Effector memory CD8-positive, alpha-beta T cell (primary cell): ENCODE data around the gene KCNJ5.

ENCODE experiments used
- ATAC-seq: fragments of 150-1000 bp; cut with Tn5 transposase; replicated peaks from 2 replicates; pipeline ENCODE4 v1.10.0; 2021; ENCODE audit warnings: mild to moderate bottlenecking, moderate library complexity
- DNase-seq, 3 experiments: peaks; one replicate each; pipeline ENCODE4 v3.0.0; 2021
- H3K27ac Mint-ChIP-seq, 2 donors: one replicate each; pipeline ENCODE4 v1.8.0; 2022; ENCODE audit warnings: mild to moderate bottlenecking in 2 of 2, mixed read lengths in 2 of 2, moderate library complexity in 2 of 2
- H3K27me3 Mint-ChIP-seq, 2 donors: one replicate each; pipeline ENCODE4 v1.8.0; 2022; ENCODE audit warnings: mixed read lengths in 2 of 2
- H3K36me3 Mint-ChIP-seq: one replicate; pipeline ENCODE4 v1.8.0; 2022; ENCODE audit warnings: mild to moderate bottlenecking, moderate library complexity, mixed read lengths; ENCODE audit not compliant: insufficient read depth
- H3K4me1 Mint-ChIP-seq, 2 donors: one replicate each; pipeline ENCODE4 v1.8.0; 2022; ENCODE audit warnings: low read depth in 2 of 2, mixed read lengths in 2 of 2
- H3K4me3 Mint-ChIP-seq, 2 donors: one replicate each; pipeline ENCODE4 v1.8.0; 2022; ENCODE audit warnings: mild to moderate bottlenecking in 2 of 2, mixed read lengths in 2 of 2, moderate library complexity in 2 of 2
- H3K9me3 Mint-ChIP-seq, 2 donors: one replicate each; pipeline ENCODE4 v1.8.0; 2022; ENCODE audit warnings: mixed read lengths in 2 of 2

KCNJ5 gene

DNA sequence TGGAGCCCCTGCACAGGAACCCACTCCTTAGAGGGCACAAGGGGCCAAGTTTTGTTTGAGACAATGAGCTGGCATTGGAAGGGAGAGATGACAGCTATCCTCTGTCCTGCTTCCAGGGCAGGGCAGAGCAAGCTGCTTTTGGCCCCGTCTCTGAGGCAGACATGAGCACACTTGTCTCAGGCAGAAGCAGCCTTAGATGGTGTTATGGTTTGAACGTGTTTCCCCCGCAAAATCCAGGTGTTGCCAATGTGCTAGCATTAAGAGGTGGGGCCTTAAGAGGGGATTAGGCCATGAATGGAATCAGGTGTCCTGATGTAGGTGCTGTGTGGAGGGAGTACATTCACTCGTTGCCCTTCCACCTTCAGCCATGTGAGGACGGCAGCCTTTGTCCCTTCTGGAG is 49.0 kb downstream of the KCNJ5 start:
- Mint-ChIP-seq H3K4me3 (no peak overlapping the region), H3K36me3 (no peaks in the 10 kb centered on the region), H3K27me3 (peaks cover 30 to 77% of the 10 kb centered on the region in 2 donors), H3K4me1 (peaks cover 0 to 2% of the 10 kb centered on the region in 2 donors), H3K9me3 (no peaks in the 10 kb centered on the region), H3K27ac (no peak overlapping the region)
- DNase-seq (no peak), ATAC-seq (no peak)

DNA sequence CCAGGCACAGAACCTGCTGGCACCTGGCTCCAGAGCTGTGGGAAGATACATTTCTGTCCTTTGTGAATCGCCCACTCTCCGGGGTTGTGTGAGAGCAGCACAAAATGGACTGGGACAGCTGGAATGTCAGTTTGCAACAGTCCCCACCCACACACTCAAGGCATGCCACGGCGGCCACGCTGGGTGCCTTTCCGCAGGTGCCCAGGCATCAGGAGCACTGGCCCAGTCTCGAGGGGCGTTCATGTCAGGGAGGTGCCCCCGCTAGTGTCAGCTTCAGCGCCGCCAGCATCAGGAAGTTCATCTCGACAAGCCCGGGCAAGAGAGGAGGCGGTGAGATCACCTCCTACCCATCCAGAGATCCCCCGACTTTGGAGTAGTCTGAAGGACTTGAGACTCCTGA is 49.4 kb downstream of the KCNJ5 start:
- no peaks in the 10 kb centered on the region for H3K36me3 Mint-ChIP-seq
- H3K27ac Mint-ChIP-seq, result no peak overlapping the region
- H3K9me3 Mint-ChIP-seq, result no peaks in the 10 kb centered on the region
- no peak overlapping the region for H3K4me3 Mint-ChIP-seq
- ATAC-seq, result no peak
- H3K4me1 Mint-ChIP-seq, result peaks cover 0 to 2% of the 10 kb centered on the region in 2 donors
- no peak for DNase-seq
- peaks cover 34 to 81% of the 10 kb centered on the region in 2 donors for H3K27me3 Mint-ChIP-seq

DNA sequence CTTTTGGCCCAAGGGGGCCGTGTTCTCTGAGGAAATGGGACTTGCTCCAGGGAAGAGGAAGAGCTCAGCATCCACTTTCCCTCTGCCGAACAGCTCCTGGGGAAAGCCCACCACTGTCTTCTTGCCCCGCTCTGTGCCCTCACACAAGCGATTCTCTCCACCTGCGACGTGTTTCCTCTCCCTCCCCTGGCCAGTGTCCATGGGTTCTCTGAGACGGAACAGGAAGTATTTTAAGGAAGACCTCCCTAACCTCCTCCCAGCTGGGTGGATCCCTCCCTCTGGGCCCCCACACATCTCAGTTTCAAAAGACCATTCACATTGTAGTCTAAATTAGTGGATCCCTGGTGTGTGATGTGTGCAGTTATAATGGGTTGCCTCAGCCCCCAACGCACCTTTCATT is 50.0 kb downstream of the KCNJ5 start:
- Mint-ChIP-seq H3K36me3 (no peaks in the 10 kb centered on the region), H3K27ac (no peak overlapping the region), H3K4me1 (peaks cover 0 to 2% of the 10 kb centered on the region in 2 donors), H3K4me3 (no peak overlapping the region), H3K27me3 (peaks cover 40 to 86% of the 10 kb centered on the region in 2 donors), H3K9me3 (no peaks in the 10 kb centered on the region)
- DNase-seq (no peak), ATAC-seq (no peak)

DNA sequence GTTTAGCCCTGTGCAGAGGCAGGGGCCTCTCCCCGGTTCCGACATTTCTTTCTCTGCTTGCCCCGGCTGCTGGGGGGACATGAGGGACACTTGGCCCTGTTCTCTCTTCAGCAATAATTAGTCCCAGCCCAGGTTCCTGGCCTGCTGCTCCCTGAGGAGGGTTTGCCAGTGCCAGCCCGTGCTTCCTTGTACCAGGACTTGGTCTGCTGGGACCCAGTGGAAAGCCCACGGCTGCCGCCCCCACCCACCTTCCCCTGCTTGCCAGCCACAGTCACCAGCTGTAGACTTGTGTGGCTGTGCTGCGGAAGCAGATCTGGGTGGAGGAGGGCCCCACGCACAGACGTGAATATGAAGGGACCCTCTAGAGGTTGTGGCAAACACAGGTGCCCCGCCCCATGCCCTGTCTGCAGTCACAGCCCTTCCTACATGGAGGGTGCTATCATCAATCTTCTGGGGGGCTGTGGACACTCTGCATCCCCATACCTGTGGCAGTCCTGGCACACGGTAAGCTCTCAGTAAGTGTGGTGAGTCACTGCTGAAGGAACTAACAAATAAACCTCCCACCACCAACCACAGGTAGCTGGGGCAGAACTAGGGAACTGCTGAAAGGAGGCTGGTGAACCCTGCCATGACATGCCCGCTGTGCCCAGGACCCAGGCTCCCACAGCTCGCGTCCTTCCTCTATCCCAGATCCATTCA is 50.6 kb downstream of the KCNJ5 start:
- ATAC-seq (no peak), DNase-seq (no peak)
- H3K4me1 Mint-ChIP-seq, result peaks cover 0 to 2% of the 10 kb centered on the region in 2 donors
- peaks cover 46 to 93% of the 10 kb centered on the region in 2 donors for H3K27me3 Mint-ChIP-seq
- H3K9me3 Mint-ChIP-seq, result no peaks in the 10 kb centered on the region
- no peak overlapping the region for H3K4me3 Mint-ChIP-seq
- H3K27ac Mint-ChIP-seq, result no peak overlapping the region
- H3K36me3 Mint-ChIP-seq, result no peaks in the 10 kb centered on the region

DNA sequence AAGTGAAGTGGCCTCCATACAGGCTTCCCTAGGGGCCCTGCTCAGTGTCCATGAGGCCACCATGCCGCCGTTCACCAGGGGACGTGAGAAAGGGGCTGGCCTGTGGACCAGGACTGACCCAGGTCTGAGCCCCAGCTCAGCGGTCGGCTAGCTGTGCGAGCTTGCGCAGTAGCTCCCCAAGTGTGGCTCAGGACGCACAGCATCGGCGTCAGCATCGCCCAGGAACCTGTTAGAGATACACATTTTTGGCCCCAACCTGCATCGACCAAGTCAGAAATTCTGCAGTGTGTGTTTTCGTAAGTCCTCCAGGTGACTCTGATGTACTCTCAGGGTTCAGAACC is 51.1 kb downstream of the KCNJ5 start:
- DNase-seq, result no peak
- Mint-ChIP-seq H3K27ac (no peak overlapping the region), H3K4me1 (peaks cover 0 to 2% of the 10 kb centered on the region in 2 donors), H3K9me3 (no peaks in the 10 kb centered on the region), H3K4me3 (no peak overlapping the region), H3K36me3 (no peaks in the 10 kb centered on the region), H3K27me3 (peaks cover 46 to 93% of the 10 kb centered on the region in 2 donors)
- no peak for ATAC-seq

DNA sequence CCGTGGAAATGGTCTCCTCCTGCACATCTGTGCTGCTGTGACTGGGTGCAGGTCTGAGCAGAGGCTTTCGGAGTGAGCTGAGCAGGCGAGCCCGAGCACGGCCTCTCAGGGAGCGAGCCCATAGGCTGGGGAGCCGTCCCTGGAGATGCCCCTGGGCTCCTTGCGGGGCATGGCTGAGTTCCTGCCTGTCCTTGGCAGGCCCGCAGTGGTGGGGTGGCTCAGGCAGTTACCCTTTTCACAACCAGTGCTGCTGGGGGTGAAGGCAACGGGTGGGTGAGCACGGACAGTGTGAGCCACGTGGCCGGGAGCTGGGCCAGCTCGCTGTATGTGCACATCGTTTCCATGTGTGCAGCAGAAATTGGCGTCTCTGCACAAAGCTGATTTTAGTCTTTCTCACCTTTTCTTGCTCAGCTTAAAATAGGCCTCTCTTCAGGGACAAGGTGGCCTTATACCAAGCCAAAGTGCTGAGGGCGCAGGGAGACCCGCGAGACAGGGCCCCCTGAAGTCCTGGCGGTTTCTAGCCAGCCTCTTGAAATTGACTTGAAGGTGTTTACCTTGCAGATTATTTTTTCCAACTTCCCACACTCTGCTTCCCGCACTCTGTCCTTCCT is 51.8 kb downstream of the KCNJ5 start, which contains the start of gene TP53AIP1:
TSS of gene TP53AIP1 (minus strand) at position 55 of the 611 bp plus-strand sequence. CDS start 5,053 bp downstream, outside the sequence.
- H3K27me3 Mint-ChIP-seq, result peaks cover 51 to 92% of the 10 kb centered on the region in 2 donors
- H3K4me1 Mint-ChIP-seq, result no peaks in the 10 kb centered on the region
- no peaks in the 10 kb centered on the region for H3K9me3 Mint-ChIP-seq
- DNase-seq (no peak), ATAC-seq (no peak)
- no peak within 1 kb of the TSS for H3K4me3 Mint-ChIP-seq
- no peaks in the 10 kb centered on the region for H3K36me3 Mint-ChIP-seq
- no peak within 1 kb of the TSS for H3K27ac Mint-ChIP-seq

DNA sequence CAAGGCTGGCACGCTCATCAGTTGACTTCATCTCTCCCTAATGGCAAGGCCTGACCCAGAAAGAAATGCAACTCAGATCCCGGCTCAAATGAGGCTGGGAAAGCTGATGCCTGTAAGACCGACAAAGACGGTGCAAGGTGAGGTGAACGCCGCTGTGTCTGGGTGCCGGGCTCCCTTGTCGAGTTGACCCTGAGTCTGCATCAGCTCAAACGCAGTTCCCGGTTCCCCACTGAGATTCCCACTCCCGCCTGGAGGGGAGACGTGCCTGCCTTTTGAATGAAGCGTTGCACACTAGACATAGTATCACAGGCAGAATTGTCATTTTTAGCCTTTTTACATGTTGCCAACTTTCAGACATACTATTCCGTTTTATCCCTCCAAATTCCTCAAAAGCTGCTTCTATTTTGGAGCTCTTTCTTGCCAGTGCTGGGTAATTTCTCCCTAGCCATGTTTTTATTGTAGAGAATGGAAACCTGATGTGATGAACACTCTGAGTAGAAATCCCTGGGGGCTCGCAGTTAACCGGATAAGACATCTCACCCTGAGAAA is 52.3 kb downstream of the KCNJ5 start:
- DNase-seq (no peak), ATAC-seq (no peak)
- no peak overlapping the region for H3K27ac Mint-ChIP-seq
- no peaks in the 10 kb centered on the region for H3K4me1 Mint-ChIP-seq
- peaks cover 56 to 92% of the 10 kb centered on the region in 2 donors for H3K27me3 Mint-ChIP-seq
- H3K4me3 Mint-ChIP-seq, result no peak overlapping the region
- H3K36me3 Mint-ChIP-seq, result no peaks in the 10 kb centered on the region
- H3K9me3 Mint-ChIP-seq, result no peaks in the 10 kb centered on the region

DNA sequence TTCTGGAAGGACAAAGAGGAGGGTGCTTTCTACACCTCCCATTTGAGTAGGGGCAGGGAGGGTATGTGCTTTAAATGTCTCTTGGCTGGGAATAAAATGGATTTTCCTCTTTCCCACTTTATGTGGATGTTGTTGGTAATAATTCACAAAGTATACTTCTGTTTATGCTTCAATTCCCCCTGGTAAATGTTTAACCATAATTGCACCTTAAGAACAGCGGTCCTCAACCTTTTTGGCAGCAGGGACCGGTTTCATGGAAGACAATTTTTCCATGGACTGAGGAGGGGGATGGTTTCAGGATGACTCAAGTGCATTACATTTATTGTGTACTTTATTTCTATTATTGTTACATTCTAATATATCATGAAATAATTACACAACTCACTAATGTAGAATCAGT is 55.5 kb downstream of the KCNJ5 start:
- Mint-ChIP-seq H3K9me3 (no peaks in the 10 kb centered on the region), H3K36me3 (no peaks in the 10 kb centered on the region)

DNA sequence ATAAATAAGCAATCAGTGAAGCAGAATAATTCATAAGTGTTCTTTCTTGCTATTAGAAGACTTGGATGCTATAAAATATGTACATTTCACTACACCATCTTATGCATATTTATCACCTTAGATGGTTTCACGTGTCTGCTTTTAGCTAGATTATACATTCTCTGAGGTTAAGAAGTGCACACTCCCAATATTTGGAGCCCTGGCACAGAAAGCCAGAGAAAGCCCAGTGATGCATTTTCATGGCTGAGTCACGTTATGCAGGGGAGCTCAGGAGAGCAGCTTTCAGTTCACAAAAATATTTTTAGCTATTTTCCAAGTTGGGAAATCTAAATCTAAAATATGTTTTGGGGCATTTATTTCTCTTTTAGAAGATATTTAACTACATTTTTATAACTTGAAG is 56.6 kb downstream of the KCNJ5 start:
- H3K4me1 Mint-ChIP-seq, result no peaks in the 10 kb centered on the region
- H3K36me3 Mint-ChIP-seq, result no peaks in the 10 kb centered on the region
- peaks cover 52 to 60% of the 10 kb centered on the region in 2 donors for H3K27me3 Mint-ChIP-seq
- no peak for ATAC-seq
- DNase-seq, result no peak
- H3K27ac Mint-ChIP-seq, result no peak overlapping the region
- no peak overlapping the region for H3K4me3 Mint-ChIP-seq
- H3K9me3 Mint-ChIP-seq, result no peaks in the 10 kb centered on the region

More for the DNA sequence above, 55.5 kb downstream of the KCNJ5 start:
- H3K4me3 Mint-ChIP-seq, result no peak overlapping the region
- H3K27me3 Mint-ChIP-seq, result peaks cover 50 to 71% of the 10 kb centered on the region in 2 donors
- DNase-seq, result no peak
- no peak overlapping the region for H3K27ac Mint-ChIP-seq
- no peak for ATAC-seq
- H3K4me1 Mint-ChIP-seq, result no peaks in the 10 kb centered on the region

DNA sequence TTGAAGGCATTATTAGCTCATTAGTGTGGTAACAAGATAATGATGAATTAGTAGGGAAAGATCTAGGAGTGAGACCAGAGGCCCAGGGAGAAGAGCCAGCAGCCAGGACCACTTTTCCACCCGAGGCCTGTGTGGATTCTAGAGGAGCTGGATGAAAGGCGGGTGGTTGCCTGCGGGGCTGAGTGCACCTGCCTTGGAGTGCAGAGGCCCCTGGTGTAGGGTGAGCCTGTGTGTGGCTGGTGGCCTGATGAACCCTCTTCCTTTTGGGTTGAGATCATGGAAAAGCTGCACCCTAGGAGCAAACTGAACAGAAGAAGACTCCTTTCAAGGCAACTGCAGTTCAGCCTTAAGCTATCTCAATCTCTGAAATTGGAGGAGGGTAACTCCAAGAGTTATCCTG is 57.4 kb downstream of the KCNJ5 start:
- Mint-ChIP-seq H3K36me3 (no peaks in the 10 kb centered on the region), H3K4me3 (no peak overlapping the region), H3K27ac (no peak overlapping the region), H3K27me3 (peaks cover 51 to 54% of the 10 kb centered on the region in 2 donors), H3K9me3 (no peaks in the 10 kb centered on the region), H3K4me1 (no peaks in the 10 kb centered on the region)
- no peak for DNase-seq
- no peak for ATAC-seq

DNA sequence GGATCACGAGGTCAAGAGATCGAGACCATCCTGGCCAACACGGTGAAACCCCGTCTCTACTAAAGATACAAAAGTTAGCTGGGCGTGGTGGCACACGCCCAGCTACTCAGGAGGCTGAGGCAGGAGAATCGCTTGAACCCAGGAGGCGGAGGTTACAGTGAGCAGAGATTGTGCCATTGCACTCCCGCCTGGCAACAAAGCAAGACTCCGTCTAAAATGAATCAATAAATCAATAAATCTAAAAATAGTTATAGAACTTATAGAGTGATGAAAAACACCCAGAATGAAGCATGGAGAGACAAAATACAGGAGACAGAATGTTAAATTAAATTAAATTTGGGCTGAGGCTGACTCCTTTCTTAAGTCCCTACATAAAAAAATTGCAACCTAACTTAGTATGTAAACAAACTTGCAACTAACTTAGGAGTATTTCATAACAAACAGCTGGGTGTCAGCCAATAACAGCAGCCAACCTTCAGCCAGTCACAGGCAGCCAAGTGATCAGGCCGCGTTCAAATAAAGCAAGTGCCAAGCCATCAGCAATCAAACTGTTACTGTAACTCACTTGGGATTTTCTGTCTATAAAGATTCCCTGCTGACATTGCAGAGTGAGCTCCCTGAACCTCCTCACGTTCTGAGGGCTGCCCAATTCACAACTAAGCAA is 58.8 kb downstream of the KCNJ5 start:
- H3K9me3 Mint-ChIP-seq, result no peaks in the 10 kb centered on the region

DNA sequence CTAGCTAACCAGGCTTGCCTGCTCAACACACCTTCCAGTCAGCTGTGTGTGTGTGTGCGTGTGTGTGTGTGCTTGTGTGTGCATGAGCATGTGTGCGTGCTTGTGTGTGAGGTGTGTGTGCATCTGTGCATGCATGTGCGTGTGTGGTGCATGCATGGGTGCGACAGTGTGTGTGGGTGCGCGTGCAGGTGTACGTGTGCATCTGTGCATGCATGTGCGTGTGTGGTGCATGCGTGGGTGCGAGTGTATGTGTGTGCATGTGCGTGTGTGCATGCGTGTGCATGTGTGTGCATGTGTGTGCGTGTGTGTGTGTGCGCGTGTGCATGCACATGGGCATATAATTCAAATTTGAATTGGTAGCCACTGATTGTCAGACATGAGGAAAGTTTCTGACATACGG is 62.0 kb downstream of the KCNJ5 start:
- H3K4me1 Mint-ChIP-seq, result peaks cover 0 to 1% of the 10 kb centered on the region in 2 donors
- H3K27me3 Mint-ChIP-seq, result peaks cover 34 to 35% of the 10 kb centered on the region in 2 donors
- ATAC-seq, result no peak
- no peaks in the 10 kb centered on the region for H3K9me3 Mint-ChIP-seq
- H3K27ac Mint-ChIP-seq, result no peak overlapping the region
- H3K4me3 Mint-ChIP-seq, result no peak overlapping the region
- no peak for DNase-seq
- H3K36me3 Mint-ChIP-seq, result no peaks in the 10 kb centered on the region

More for the DNA sequence above, 58.8 kb downstream of the KCNJ5 start:
- no peak overlapping the region for H3K4me3 Mint-ChIP-seq
- no peaks in the 10 kb centered on the region for H3K36me3 Mint-ChIP-seq
- H3K27ac Mint-ChIP-seq, result no peak overlapping the region
- ATAC-seq (no peak), DNase-seq (no peak)
- H3K4me1 Mint-ChIP-seq, result no peaks in the 10 kb centered on the region
- H3K27me3 Mint-ChIP-seq, result peaks cover 46 to 48% of the 10 kb centered on the region in 2 donors

DNA sequence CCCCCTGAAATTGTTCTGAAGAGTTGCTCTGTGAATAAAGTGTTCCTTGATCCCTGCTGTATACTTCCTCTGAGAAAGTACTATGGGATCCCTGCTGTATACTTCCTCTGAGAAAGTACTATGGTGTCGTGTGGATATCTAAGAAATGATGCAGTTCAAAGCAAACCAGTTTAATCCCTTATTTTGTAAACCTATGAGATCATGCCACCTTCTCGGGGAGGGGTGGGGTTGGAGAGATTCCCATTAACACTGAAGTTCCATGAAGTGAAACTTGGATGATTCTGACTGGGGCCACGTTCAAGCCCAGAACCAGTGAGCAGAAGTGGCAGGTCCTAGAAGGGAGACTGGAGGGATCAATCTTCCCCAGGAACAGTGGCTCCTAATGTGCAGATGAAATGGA is 64.5 kb downstream of the KCNJ5 start:
- no peaks in the 10 kb centered on the region for H3K9me3 Mint-ChIP-seq
- peaks cover 0 to 1% of the 10 kb centered on the region in 2 donors for H3K4me1 Mint-ChIP-seq
- H3K4me3 Mint-ChIP-seq, result no peak overlapping the region
- H3K36me3 Mint-ChIP-seq, result no peaks in the 10 kb centered on the region
- ATAC-seq, result no peak
- peaks cover 28 to 42% of the 10 kb centered on the region in 2 donors for H3K27me3 Mint-ChIP-seq
- H3K27ac Mint-ChIP-seq, result no peak overlapping the region
- no peak for DNase-seq
